Activated CD8-positive, alpha-beta memory T cell treated with anti-CD3 and anti-CD28 coated beads, Interleukin-2, amount 50 U/mL, for 24 hours (primary cell): ENCODE results near the gene VSIG10L2.
"Not testable (repeated sequence)": the region's sequence is repeated elsewhere in the genome, so short reads cannot be mapped to it uniquely, and the experiment has no call there.

Source experiments
- DNase-seq: peaks from one replicate; pipeline ENCODE4 v3.0.0-alpha.2; 2020; ENCODE audit errors: extremely low read depth

Gene VSIG10L2

GRCh38 chr11:125967515-125967914, 21.7 kb downstream of the VSIG10L2 start:
- DNase-seq, result no peak

DNA sequence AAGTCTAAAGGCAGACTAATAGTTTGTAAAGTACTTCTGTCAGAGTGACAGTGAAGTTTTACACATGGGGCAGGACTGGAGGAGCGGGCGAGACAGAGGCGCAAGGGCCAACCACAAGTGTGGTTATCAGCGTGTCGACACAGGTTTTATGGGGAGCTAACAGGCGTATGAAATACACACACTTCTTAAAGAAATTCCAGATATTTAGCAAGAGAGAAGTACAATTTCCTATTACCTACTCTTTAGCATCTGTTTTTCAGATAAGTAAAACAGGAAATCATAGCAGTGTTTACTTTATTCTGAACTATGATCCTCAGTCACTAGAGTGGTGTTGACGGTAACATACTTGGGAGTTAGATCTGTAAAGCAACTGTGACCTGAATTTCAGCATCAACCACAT, 22.5 kb downstream of the VSIG10L2 start:
- no peak for DNase-seq

DNA sequence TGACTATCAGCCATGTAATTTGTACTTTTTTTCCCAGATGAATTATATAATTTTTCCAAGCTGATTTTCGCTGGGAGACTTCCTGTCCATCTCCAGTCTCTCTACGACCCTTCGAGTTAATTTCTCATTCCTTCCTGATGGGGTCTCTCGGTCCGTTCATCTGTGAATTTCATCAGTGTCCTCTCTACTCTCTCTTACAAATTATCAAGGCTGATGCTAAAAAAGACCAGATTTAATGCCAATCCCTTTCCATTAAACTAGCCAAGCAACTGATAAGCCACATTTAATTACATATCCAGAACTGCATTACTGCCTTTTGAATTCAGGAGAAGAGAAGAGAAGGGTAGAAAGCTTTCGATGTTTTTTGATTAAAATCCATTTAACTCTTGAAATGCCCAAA, 25.8 kb downstream of the VSIG10L2 start:
- no peak for DNase-seq

DNA sequence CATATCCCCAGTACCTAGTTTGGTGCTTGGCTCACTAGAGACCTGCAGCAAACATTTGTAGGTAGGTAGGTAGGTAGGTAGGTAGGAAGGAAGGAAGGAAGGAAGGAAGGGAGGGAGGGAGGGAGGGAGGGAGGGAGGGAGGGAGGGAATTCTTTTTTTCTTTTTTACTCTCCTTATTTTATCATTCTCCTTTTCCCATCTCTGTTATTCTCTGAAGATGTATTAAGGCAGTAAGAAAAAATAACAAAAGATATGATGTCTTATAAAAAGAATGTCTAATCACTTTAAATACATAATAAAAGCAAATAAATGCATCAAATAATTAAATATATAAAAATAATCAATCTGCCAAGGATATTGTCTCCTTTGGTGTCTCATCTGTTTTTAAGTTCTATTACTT, 28.4 kb downstream of the VSIG10L2 start:
- no peak for DNase-seq

- no peak for DNase-seq
Measured at GRCh38 chr11:125975634-125976033, 29.8 kb downstream of the VSIG10L2 start.

DNA sequence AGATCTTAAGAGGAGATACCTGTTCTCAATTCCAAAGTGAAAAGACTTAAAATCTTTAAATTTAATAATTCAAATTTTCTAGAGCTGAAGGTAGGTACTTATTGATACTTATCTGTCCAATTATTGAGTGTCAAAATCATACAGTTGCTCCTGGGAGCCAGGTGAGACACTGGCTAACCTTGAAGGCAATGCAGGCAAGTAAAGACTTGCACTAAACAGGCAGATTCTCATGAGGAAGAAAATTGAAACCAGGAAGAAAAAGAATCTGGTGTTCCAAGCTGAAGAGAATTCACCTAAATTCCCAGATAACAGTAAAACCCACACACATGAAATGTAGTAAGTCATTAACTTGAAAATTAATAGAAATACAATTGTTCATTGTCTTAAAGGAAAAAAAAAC, 30.3 kb downstream of the VSIG10L2 start:
- no peak for DNase-seq

- no peak for DNase-seq
Measured at GRCh38 chr11:125977333-125977732, 31.5 kb downstream of the VSIG10L2 start.

- DNase-seq, result no peak
Measured at GRCh38 chr11:125978181-125978716, 32.4 kb downstream of the VSIG10L2 start.

DNA sequence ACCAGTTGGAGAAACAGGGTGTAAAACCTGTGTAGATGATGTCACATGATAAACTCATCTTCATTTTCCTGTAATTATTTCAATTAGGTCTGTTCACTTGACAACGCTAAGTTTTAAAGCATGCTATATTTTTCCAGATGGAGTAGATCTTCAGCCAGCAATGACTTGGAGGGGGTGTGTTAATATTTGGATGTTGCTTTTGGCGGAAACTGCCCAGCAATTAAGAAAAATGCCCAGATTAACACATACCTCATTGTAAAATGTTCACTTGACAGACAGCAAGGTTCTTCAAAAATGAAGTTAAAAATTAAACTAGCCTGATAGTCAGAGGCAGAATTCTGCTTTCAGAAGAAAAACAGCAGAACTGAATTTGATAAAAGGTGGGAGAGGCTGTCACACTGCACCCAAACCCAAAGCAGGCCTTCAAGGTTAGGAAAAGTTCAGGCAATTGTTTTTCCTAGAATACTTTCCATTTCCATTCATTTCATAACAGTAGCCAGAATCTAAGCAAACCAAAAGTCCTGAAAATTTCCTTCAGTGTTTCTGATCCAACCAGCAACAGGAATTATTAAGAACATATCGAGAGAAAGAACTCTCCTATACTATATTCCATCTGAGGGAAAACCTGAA, 33.0 kb downstream of the VSIG10L2 start:
- DNase-seq, result no peak

- DNase-seq, result no peak
Measured at GRCh38 chr11:125979511-125979910, 33.7 kb downstream of the VSIG10L2 start.

DNA sequence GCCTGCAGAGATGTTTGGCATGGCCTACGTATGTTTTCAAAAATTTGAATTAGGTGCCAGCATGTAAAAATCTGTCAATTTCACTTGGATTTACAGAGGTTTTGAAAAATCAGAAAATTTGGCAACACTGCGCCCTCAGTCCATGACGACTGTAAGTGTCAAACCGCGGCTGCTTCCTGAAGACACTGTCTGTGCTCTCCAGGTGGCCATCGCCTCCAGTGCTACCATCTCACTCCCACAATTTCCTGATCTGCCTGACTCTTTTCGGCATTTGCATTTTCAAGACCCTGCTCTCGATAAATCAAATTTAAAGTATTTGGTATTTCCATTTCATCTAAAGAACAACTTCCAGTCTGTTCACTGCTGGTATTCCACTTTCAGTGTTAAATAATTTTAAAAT, 34.6 kb downstream of the VSIG10L2 start:
- no peak for DNase-seq

GRCh38 chr11:125982348-125982730, 36.5 kb downstream of the VSIG10L2 start:
- DNase-seq, result no peak

- DNase-seq, result not testable (repeated sequence)
Measured at GRCh38 chr11:125985956-125986355, 40.1 kb downstream of the VSIG10L2 start.

GRCh38 chr11:125987066-125987641, 41.3 kb downstream of the VSIG10L2 start:
- DNase-seq, result no peak

DNA sequence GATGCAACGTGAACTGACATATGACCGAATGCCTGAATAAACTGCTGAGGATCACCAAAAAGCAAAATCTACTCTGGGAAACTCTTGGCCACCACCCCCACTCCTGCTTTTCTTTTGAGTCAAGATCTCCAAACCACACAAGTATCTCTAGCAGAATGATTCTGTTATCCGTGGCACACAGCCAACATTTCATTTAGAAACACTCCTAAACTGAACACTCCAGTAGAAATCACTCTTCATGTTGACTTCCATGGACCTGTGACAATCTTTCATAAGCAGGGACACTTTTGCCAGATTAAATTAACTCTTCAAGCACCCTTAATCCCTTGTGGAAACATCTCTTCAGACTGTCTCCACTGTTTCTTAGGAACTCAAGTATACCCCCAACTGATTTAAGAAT, 44.4 kb downstream of the VSIG10L2 start:
- DNase-seq, result no peak

GRCh38 chr11:125992893-125993292, 47.0 kb downstream of the VSIG10L2 start:
- no peak for DNase-seq

DNA sequence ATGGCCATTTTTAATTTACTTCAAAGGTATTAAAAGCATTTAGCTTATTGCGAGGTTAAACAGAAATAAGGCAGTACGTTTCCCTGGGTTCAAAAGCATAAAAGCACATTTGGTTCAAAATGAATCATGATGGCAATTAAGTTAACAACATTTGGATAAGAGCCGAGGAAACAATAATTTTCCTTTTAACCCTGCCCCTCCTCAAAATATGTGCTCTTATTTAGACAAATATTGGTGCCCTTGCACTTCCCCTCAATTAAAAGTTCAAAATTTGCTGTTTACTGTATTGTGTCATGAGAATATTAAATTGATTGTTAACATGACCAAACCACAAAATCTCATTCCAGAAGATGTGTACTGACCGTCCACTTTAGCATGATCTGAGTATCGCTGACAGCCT, 48.7 kb downstream of the VSIG10L2 start:
- no peak for DNase-seq

DNA sequence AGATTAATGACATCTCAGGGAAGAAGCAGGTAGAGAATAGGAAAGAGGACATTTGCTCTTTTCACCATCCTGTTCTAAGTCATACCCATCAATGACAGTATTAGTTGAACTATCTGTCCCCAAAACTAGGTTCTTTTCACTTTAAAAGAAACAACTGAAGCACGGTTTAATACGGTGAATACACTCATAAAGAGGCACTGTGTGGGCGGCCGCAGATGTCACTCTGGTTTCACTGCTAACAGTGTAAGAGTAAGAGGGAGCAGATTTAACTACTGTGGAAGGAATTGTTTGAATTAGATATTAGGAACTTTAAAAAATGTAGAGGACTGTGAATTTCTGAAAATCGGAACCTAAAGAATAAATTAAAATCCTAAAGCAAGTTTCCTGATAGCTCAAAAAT, 49.5 kb downstream of the VSIG10L2 start:
- DNase-seq, result no peak

- no peak for DNase-seq
Measured at GRCh38 chr11:125998267-125998666, 52.4 kb downstream of the VSIG10L2 start.

DNA sequence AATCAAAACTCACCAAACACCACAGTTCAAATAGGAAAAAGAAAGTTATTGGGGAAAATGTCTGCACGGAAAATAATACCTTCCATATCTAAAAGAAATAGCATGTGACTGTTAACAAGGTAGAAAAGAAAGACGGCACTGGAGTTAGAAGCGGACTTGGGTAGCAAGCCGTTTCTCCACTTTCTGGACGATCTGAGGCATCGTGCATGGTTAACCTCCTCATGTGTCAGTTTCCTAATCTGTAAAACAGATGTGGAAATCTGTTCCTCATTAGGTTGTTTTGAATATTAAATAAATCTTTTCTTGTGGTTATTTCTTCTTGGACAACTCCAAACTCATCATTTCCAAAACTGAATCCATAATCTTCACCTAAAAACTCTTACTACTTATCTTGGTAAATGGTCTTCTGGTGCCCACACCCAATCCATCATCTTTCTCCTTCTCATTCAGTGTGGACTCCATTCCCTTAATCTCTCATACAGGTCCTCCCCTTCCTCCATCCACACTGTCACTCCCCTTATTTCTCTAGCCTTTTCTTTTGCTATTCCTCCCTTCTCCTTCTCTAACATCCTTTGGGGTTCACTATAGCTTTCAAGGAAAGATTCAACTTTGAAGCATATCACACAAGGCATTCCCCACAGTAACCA, 53.5 kb downstream of the VSIG10L2 start:
- DNase-seq, result no peak

DNA sequence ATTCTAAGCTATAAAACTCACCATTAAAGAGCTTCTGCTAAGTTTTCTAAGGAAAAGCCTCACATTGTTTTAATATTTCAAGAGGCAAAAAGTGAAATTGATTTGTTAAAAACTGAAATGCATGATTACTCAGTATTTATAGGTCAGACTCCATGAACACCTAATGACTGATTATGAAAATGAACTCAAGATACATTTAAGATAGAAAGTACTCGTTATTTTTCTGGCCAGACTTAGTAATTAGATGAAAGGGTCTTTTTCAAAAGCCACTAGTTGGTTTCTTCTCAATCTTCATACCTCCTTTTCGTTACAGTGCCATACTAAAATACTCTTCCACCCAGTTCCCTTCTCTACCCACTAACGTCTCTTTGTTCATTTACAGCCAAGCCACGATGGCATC, 56.3 kb downstream of the VSIG10L2 start:
- DNase-seq, result no peak
